Measurements from ENCODE around the gene SLC4A8. TPM values are rescaled to one million over a fixed set of nuclear protein-coding genes. Genes with fewer than 3 reads are reported as not detected.

SLC4A8 gene
- total RNA-seq, 4 donors from 2014 or later: 0.46 to 1.7 (median 0.90) TPM

- intact Hi-C loops (cut with DNase I): no loop called here
- Histone ChIP-seq H3K4me1 (no peaks in the 10 kb centered on the region), H3K9me3 (no peaks in the 10 kb centered on the region), H3K36me3 (no peaks in the 10 kb centered on the region), H3K27ac (replicated peaks in 1 of 4) (no peak overlapping the region), H3K4me3 (no peak overlapping the region), H3K27me3 (peaks cover 0 to 23% (median 0%) of the 10 kb centered on the region in 4 donors)
- TF ChIP-seq POLR2A (IDR thresholded peaks at IDR 0.05; ENCODE audit: low read depth) (no peak), EP300 (IDR thresholded peaks at IDR 0.05) (no peak), POLR2AphosphoS5 (IDR thresholded peaks at IDR 0.05) (no peak), CTCF (IDR thresholded peaks at IDR 0.05) (no peak)
- 87% methylated on average over 14 of the region's 14 CpGs for WGBS
- DNase-seq (ENCODE audit: extremely low spot score): no peak
These were observed 23.6 kb upstream of the SLC4A8 start for GRCh38 chr12:51401020-51401419.

DNA sequence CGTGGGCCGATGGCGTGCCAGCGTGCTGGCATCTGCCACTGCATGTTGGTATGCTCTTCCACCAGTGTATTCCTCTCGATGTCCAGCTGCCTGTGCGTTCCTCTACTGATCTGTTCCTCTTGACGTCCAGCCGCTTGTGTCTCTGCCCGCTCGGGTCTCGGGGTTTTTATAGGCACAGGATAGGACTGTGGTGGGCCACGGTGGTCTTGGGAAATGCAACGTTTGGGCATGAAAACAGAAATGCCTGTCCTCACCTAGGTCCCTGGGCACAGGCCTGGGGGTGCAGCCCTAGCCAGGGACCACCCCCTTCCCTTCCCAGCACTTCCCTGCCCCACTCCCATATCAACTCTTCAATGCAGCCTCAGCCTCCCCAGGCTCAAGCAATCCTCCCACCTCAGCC lies 23.1 kb upstream of the SLC4A8 start:
- Histone ChIP-seq H3K4me1 (no peaks in the 10 kb centered on the region), H3K4me3 (no peak overlapping the region), H3K27me3 (peaks cover 0 to 23% (median 0%) of the 10 kb centered on the region in 4 donors), H3K36me3 (no peaks in the 10 kb centered on the region), H3K9me3 (no peaks in the 10 kb centered on the region), H3K27ac (replicated peaks in 1 of 4) (no peak overlapping the region)
- WGBS: 96% methylated on average over 8 of the region's 13 CpGs
- intact Hi-C loops (cut with DNase I): no loop called here
- DNase-seq (ENCODE audit: extremely low spot score): no peak
- no peak for TF ChIP-seq POLR2AphosphoS5 (IDR thresholded peaks at IDR 0.05)
- no peak for TF ChIP-seq POLR2A (IDR thresholded peaks at IDR 0.05; ENCODE audit: low read depth)
- no peak for TF ChIP-seq EP300 (IDR thresholded peaks at IDR 0.05)
- TF ChIP-seq CTCF (IDR thresholded peaks at IDR 0.05): no peak

- H3K27ac ChIP-seq (replicated peaks in 1 of 4): no peak overlapping the region
- no peaks in the 10 kb centered on the region for H3K4me1 ChIP-seq
- no peaks in the 10 kb centered on the region for H3K9me3 ChIP-seq
- intact Hi-C loops (cut with DNase I): no loop called here
- H3K4me3 ChIP-seq: no peak overlapping the region
- peaks cover 0 to 23% (median 0%) of the 10 kb centered on the region in 4 donors for H3K27me3 ChIP-seq
- no peak for TF ChIP-seq EP300 (IDR thresholded peaks at IDR 0.05)
- TF ChIP-seq POLR2AphosphoS5 (IDR thresholded peaks at IDR 0.05): no peak
- TF ChIP-seq POLR2A (IDR thresholded peaks at IDR 0.05; ENCODE audit: low read depth): no peak
- no peak for TF ChIP-seq CTCF (IDR thresholded peaks at IDR 0.05)
- no peaks in the 10 kb centered on the region for H3K36me3 ChIP-seq
- whole genome bisulfite sequencing: 75% methylated on average over 1 of the region's 1 CpG
- DNase-seq (ENCODE audit: extremely low spot score): no peak
These were observed 22.7 kb upstream of the SLC4A8 start for GRCh38 chr12:51401900-51402299.

- no peaks in the 10 kb centered on the region for H3K36me3 ChIP-seq
- H3K27me3 ChIP-seq: peaks cover 0 to 23% (median 0%) of the 10 kb centered on the region in 4 donors
- H3K4me3 ChIP-seq: no peak overlapping the region
- H3K27ac ChIP-seq (replicated peaks in 1 of 4): no peak overlapping the region
- intact Hi-C loops (cut with DNase I): no loop called here
- DNase-seq (ENCODE audit: extremely low spot score): no peak
- no peaks in the 10 kb centered on the region for H3K9me3 ChIP-seq
- TF ChIP-seq POLR2AphosphoS5 (IDR thresholded peaks at IDR 0.05): no peak
- TF ChIP-seq POLR2A (IDR thresholded peaks at IDR 0.05; ENCODE audit: low read depth): no peak
- TF ChIP-seq EP300 (IDR thresholded peaks at IDR 0.05): no peak
- TF ChIP-seq CTCF (IDR thresholded peaks at IDR 0.05): no peak
- WGBS: 88% methylated on average over 5 of the region's 6 CpGs
- no peaks in the 10 kb centered on the region for H3K4me1 ChIP-seq
These were observed 21.5 kb upstream of the SLC4A8 start for GRCh38 chr12:51403159-51403558.

DNA sequence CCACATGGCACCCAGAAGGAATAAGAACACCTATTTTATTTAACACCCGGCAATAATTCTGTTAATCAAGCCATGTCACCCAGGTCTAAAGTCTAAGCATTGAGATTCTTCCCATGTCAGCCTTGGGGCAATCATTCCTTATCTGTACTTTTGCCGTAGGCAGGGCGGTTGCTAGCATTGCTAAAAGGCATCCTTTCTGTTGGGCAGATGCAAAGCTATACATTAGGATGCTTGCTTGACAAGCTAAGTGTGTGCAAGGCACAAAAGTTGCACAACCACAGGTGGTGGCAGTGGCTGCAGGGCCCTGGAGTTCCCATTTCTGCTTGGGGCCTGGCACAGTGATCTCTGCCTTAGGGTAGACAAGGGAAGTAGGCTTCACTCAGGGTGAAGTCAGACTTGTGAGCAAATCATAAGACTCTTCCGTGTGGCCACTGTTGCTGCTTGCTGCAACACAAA lies 20.9 kb upstream of the SLC4A8 start:
- WGBS: 92% methylated on average over 4 of the region's 4 CpGs
- Histone ChIP-seq H3K4me3 (no peak overlapping the region), H3K4me1 (no peaks in the 10 kb centered on the region), H3K9me3 (no peaks in the 10 kb centered on the region), H3K36me3 (no peaks in the 10 kb centered on the region), H3K27me3 (peaks cover 0 to 23% (median 0%) of the 10 kb centered on the region in 4 donors), H3K27ac (replicated peaks in 1 of 4) (no peak overlapping the region)
- no peak for DNase-seq (ENCODE audit: extremely low spot score)
- intact Hi-C loops (cut with DNase I): no loop called here
- TF ChIP-seq POLR2AphosphoS5 (IDR thresholded peaks at IDR 0.05) (no peak), POLR2A (IDR thresholded peaks at IDR 0.05; ENCODE audit: low read depth) (no peak), EP300 (IDR thresholded peaks at IDR 0.05) (no peak), CTCF (IDR thresholded peaks at IDR 0.05) (no peak)
